Hepatic stellate cell (primary cell): Measurements from ENCODE around the gene TCIRG1.
"Not testable (repeated sequence)": the region's sequence is repeated elsewhere in the genome, so short reads cannot be mapped to it uniquely, and the experiment has no call there.

Experiments used
- DNase-seq: peaks from one replicate; pipeline ENCODE4 v3.0.0; 2011; ENCODE audit warnings: low spot score

TCIRG1 gene

GRCh38 chr11:68083517-68083916 lies 44.7 kb downstream of the TCIRG1 start:
- DNase-seq: no peak

- no peak for DNase-seq
Measured at GRCh38 chr11:68089679-68090078, 50.9 kb downstream of the TCIRG1 start.

GRCh38 chr11:68090287-68090686 lies 51.5 kb downstream of the TCIRG1 start:
- no peak for DNase-seq

GRCh38 chr11:68090706-68091105 lies 51.9 kb downstream of the TCIRG1 start:
- no peak for DNase-seq

GRCh38 chr11:68092411-68092810 lies 53.6 kb downstream of the TCIRG1 start:
- DNase-seq: no peak

GRCh38 chr11:68092946-68093345 lies 54.1 kb downstream of the TCIRG1 start:
- DNase-seq: not testable (repeated sequence)

GRCh38 chr11:68093565-68093964 lies 54.7 kb downstream of the TCIRG1 start:
- no peak for DNase-seq

GRCh38 chr11:68096962-68097361 lies 58.1 kb downstream of the TCIRG1 start:
- DNase-seq: no peak

GRCh38 chr11:68099057-68099456 lies 60.2 kb downstream of the TCIRG1 start:
- DNase-seq: no peak

GRCh38 chr11:68099474-68100405 lies 60.9 kb downstream of the TCIRG1 start:
- no peak for DNase-seq
